Karpas-422 (cell line): ENCODE measurements around the gene TIMM23. TPM values are rescaled to one million over a fixed set of nuclear protein-coding genes. Genes with fewer than 3 reads are reported as not detected.
"Not testable (repeated sequence)": the region's sequence is repeated elsewhere in the genome, so short reads cannot be mapped to it uniquely, and the experiment has no call there.

Source experiments
- DNase-seq: peaks from one replicate; pipeline ENCODE4 v3.0.0-alpha.2; 2015
- H2AFZ ChIP-seq: fragments of 200-600 bp; sonication (generic); 2 replicates; pipeline ENCODE4 v1.6.1; 2014; ENCODE audit warnings: antibody characterized with exemption, low read length, mixed read lengths
- H3K27ac ChIP-seq: fragments of 200-600 bp; sonication (generic); 2 replicates; pipeline ENCODE4 v1.5.1; 2014; ENCODE audit warnings: mild to moderate bottlenecking, low read length, moderate library complexity
- H3K27me3 ChIP-seq: fragments of 200-600 bp; sonication (generic); 2 replicates; pipeline ENCODE4 v1.6.1; 2014; ENCODE audit warnings: low read length, mixed read lengths
- H3K36me3 ChIP-seq: fragments of 200-600 bp; sonication (generic); 2 replicates; pipeline ENCODE4 v1.6.1; 2014; ENCODE audit warnings: low read length, mixed read lengths; ENCODE audit not compliant: insufficient read depth
- H3K4me1 ChIP-seq: fragments of 200-600 bp; sonication (generic); 2 replicates; pipeline ENCODE4 v1.6.1; 2014; ENCODE audit warnings: mild to moderate bottlenecking, low read length, mixed read lengths
- H3K4me2 ChIP-seq: fragments of 200-600 bp; sonication (generic); 2 replicates; pipeline ENCODE4 v1.6.1; 2014; ENCODE audit warnings: low read length, low read depth, mild to moderate bottlenecking; ENCODE audit not compliant: poor library complexity, severe bottlenecking
- H3K4me3 ChIP-seq: fragments of 200-600 bp; sonication (generic); 2 replicates; pipeline ENCODE4 v1.5.1; 2014; ENCODE audit warnings: mild to moderate bottlenecking, antibody characterized with exemption, low read length, mixed read lengths
- H3K79me2 ChIP-seq: fragments of 200-600 bp; sonication (generic); 2 replicates; pipeline ENCODE4 v1.6.1; 2014; ENCODE audit warnings: mild to moderate bottlenecking, low read length, mixed read lengths
- H3K9ac ChIP-seq: fragments of 200-600 bp; sonication (generic); 2 replicates; pipeline ENCODE4 v1.6.0; 2014; ENCODE audit warnings: low read length
- H3K9me2 ChIP-seq: fragments of 200-600 bp; sonication (generic), shearing (Covaris generic); replicated peaks from 2 replicates; pipeline ENCODE4 v1.6.0; 2014; ENCODE audit warnings: mild to moderate bottlenecking, low read length, moderate library complexity; ENCODE audit not compliant: insufficient read depth
- H3K9me3 ChIP-seq: fragments of 300-700, 200-600 bp; sonication (generic); 2 replicates; pipeline ENCODE4 v1.6.1; 2014; ENCODE audit warnings: low read length, mixed read lengths
- H4K20me1 ChIP-seq: fragments of 200-600 bp; sonication (generic); 2 replicates; pipeline ENCODE4 v1.6.1; 2014; ENCODE audit warnings: mild to moderate bottlenecking, antibody characterized with exemption, low read length, low read depth; ENCODE audit not compliant: insufficient read depth
- total RNA-seq: library from RNA; depleted of rRNA; stranded (reverse); fragments of >200 nt; shearing (Covaris generic); gene quantifications from 2 replicates; pipeline ENCODE4 v1.2.3, GENCODE V29; 2014; ENCODE audit warnings: low replicate concordance

TIMM23 gene
- total RNA-seq, 1 experiment from 2014 or later: 44.1 TPM

- no peak for DNase-seq
- no peak overlapping the region for H2AFZ ChIP-seq
Observed at GRCh38 chr10:46042527-46042926, 70.2 kb downstream of the TIMM23 start.

GRCh38 chr10:46046261-46046660 is 74.0 kb downstream of the TIMM23 start, which contains the start of gene MSMB:
TSS of gene MSMB (minus strand) at chr10:46046269. CDS start at chr10:46046237, 32 bp downstream.
- Histone ChIP-seq H3K27me3 (no peaks in the 10 kb centered on the region), H3K36me3 (no peaks in the 10 kb centered on the region), H3K79me2 (no peaks in the 10 kb centered on the region), H3K4me3 (no peak within 1 kb of the TSS), H3K4me1 (no peaks in the 10 kb centered on the region), H3K9ac (no peak within 1 kb of the TSS), H3K27ac (no peak within 1 kb of the TSS), H3K9me3 (no peaks in the 10 kb centered on the region), H3K4me2 (no peak within 1 kb of the TSS), H2AFZ (no peak within 1 kb of the TSS), H3K9me2 (no peaks in the 10 kb centered on the region), H4K20me1 (no peaks in the 10 kb centered on the region)
- no peak for DNase-seq

More at GRCh38 chr10:46042527-46042926, 70.2 kb downstream of the TIMM23 start:
- Histone ChIP-seq H3K27me3 (no peaks in the 10 kb centered on the region), H3K4me3 (no peak overlapping the region), H3K9me2 (no peaks in the 10 kb centered on the region), H3K9me3 (no peaks in the 10 kb centered on the region), H3K36me3 (no peaks in the 10 kb centered on the region), H4K20me1 (no peaks in the 10 kb centered on the region), H3K4me2 (no peak overlapping the region), H3K79me2 (no peaks in the 10 kb centered on the region), H3K4me1 (peaks cover 2% of the 10 kb centered on the region; the same call in 1 of the 2 replicates), H3K9ac (no peak overlapping the region), H3K27ac (no peak overlapping the region)

GRCh38 chr10:46048152-46048551 is 75.9 kb downstream of the TIMM23 start:
- no peaks in the 10 kb centered on the region for H3K79me2 ChIP-seq
- no peak overlapping the region for H2AFZ ChIP-seq
- H3K4me3 ChIP-seq: no peak overlapping the region
- H3K9ac ChIP-seq: no peak overlapping the region
- H3K4me2 ChIP-seq: no peak overlapping the region
- H3K36me3 ChIP-seq: no peaks in the 10 kb centered on the region
- no peaks in the 10 kb centered on the region for H3K4me1 ChIP-seq
- no peaks in the 10 kb centered on the region for H4K20me1 ChIP-seq
- H3K9me3 ChIP-seq: no peaks in the 10 kb centered on the region
- no peak for DNase-seq
- H3K9me2 ChIP-seq: no peaks in the 10 kb centered on the region
- no peak overlapping the region for H3K27ac ChIP-seq
- no peaks in the 10 kb centered on the region for H3K27me3 ChIP-seq

GRCh38 chr10:46049497-46049831 is 77.2 kb downstream of the TIMM23 start:
- H3K9me3 ChIP-seq, H2AFZ ChIP-seq, H3K27ac ChIP-seq, H3K27me3 ChIP-seq, DNase-seq, H3K4me2 ChIP-seq, H3K4me1 ChIP-seq, H3K9me2 ChIP-seq, H3K4me3 ChIP-seq, H3K36me3 ChIP-seq, H3K79me2 ChIP-seq, H3K9ac ChIP-seq, H4K20me1 ChIP-seq: not testable (repeated sequence)

- H3K36me3 ChIP-seq: no peaks in the 10 kb centered on the region
- DNase-seq: no peak
- H2AFZ ChIP-seq: no peak overlapping the region
- no peaks in the 10 kb centered on the region for H4K20me1 ChIP-seq
- H3K9me2 ChIP-seq: no peaks in the 10 kb centered on the region
- no peak overlapping the region for H3K9ac ChIP-seq
- H3K27me3 ChIP-seq: no peaks in the 10 kb centered on the region
- H3K9me3 ChIP-seq: no peaks in the 10 kb centered on the region
- no peaks in the 10 kb centered on the region for H3K4me1 ChIP-seq
- H3K79me2 ChIP-seq: no peaks in the 10 kb centered on the region
- H3K4me2 ChIP-seq: no peak overlapping the region
- H3K27ac ChIP-seq: no peak overlapping the region
- no peak overlapping the region for H3K4me3 ChIP-seq
Observed at GRCh38 chr10:46050941-46051623, 78.8 kb downstream of the TIMM23 start.

- no peaks in the 10 kb centered on the region for H3K36me3 ChIP-seq
- H3K9me3 ChIP-seq: no peaks in the 10 kb centered on the region
- no peak overlapping the region for H3K4me3 ChIP-seq
- H3K27me3 ChIP-seq: no peaks in the 10 kb centered on the region
- H3K79me2 ChIP-seq: no peaks in the 10 kb centered on the region
- H3K9ac ChIP-seq: no peak overlapping the region
- H3K4me2 ChIP-seq: no peak overlapping the region
- DNase-seq: no peak
- no peaks in the 10 kb centered on the region for H3K4me1 ChIP-seq
- no peak overlapping the region for H3K27ac ChIP-seq
- H2AFZ ChIP-seq: no peak overlapping the region
- no peaks in the 10 kb centered on the region for H4K20me1 ChIP-seq
- no peaks in the 10 kb centered on the region for H3K9me2 ChIP-seq
Observed at GRCh38 chr10:46052057-46052790, 79.9 kb downstream of the TIMM23 start.

DNA sequence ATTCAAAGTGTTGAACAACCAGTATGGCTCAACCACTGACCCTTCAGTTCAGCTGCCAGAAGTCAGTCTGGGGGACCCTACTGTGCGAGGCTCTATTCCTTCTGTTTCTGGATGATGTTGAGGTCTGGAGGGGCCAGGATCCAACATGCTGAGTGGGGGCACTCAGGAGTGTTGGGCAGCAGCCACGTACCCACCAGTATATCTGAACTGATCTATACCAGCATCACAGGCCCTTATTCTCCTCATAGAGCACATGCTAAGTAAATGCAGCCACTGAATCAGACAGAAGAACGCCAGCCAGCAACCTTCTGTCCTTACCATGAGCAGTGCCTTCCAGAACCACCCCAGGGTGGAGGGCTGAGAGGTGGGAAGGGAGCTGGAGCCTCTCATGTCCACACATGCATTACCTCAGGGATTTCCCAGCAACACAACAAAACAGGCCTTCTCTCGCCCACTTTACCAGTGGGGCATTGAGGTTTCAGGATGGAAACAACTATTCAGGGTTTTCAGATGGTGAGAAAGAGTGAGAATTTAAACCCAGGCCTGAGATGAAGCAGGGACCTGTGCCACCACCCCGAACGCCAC is 80.6 kb downstream of the TIMM23 start:
- no peak for DNase-seq
- Histone ChIP-seq H3K4me1 (no peaks in the 10 kb centered on the region), H3K9me3 (no peaks in the 10 kb centered on the region), H3K27me3 (no peaks in the 10 kb centered on the region), H3K36me3 (no peaks in the 10 kb centered on the region), H3K4me2 (no peak overlapping the region), H4K20me1 (no peaks in the 10 kb centered on the region), H3K9me2 (no peaks in the 10 kb centered on the region), H3K27ac (no peak overlapping the region), H3K79me2 (no peaks in the 10 kb centered on the region), H2AFZ (no peak overlapping the region), H3K9ac (no peak overlapping the region), H3K4me3 (no peak overlapping the region)
